NOMO-1 treated with DMSO at 0.1 percent for 48 hours (cell line): ENCODE data around the gene ALKBH4.
"Not testable (repeated sequence)": the region's sequence is repeated elsewhere in the genome, so short reads cannot be mapped to it uniquely, and the experiment has no call there.

Experiments used
- DNase-seq: peaks from one replicate; lab custom pipeline; 2025; ENCODE audit not compliant: unreplicated experiment; lab: John Stamatoyannopoulos, UW

Gene ALKBH4, protein sequence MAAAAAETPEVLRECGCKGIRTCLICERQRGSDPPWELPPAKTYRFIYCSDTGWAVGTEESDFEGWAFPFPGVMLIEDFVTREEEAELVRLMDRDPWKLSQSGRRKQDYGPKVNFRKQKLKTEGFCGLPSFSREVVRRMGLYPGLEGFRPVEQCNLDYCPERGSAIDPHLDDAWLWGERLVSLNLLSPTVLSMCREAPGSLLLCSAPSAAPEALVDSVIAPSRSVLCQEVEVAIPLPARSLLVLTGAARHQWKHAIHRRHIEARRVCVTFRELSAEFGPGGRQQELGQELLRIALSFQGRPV

DNA sequence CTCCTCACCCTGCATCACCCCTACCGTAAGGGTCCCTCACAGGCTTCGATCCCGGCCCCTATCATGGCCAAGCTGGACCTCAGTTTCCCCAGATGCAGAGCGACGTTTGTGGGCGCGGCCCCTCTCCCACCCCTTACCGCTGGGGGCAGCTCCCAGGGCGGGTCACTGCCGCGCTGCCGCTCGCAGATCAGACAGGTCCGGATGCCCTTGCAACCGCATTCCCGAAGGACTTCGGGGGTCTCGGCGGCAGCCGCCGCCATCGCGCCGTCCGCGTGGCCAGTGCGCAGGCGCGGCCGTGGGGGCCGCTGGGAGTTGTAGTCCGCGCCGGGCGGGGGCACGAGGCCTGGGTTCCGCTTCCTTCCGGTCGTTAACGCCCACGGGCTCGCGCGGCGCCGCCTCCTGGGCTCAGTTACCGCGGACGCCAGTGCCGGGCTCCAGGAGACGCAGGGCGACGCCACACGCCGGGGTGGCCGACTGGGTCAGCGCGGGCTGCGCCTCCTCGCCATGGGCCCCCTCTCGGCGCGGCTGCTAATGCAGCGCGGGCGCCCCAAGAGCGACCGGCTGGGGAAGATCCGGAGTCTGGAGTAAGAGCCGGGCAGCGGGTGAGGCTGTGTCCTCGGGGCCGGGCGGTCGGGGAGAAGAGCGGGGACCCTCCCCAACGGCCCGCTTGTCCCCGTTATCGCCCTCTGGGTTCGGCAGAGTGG is at the start of gene ALKBH4, which contains the start of gene LRWD1:
TSS of gene ALKBH4 (minus strand) at position 287 of the 704 bp plus-strand sequence. CDS start at position 260, 27 bp downstream.
TSS of gene LRWD1 (plus strand) at position 408 of the 704 bp plus-strand sequence. CDS start at position 505, 97 bp downstream.
- peak; percentile 71 for DNase-seq

- not testable (repeated sequence) for DNase-seq
Observed at GRCh38 chr7:102512642-102513221, 48.1 kb upstream of the ALKBH4 start.

DNA sequence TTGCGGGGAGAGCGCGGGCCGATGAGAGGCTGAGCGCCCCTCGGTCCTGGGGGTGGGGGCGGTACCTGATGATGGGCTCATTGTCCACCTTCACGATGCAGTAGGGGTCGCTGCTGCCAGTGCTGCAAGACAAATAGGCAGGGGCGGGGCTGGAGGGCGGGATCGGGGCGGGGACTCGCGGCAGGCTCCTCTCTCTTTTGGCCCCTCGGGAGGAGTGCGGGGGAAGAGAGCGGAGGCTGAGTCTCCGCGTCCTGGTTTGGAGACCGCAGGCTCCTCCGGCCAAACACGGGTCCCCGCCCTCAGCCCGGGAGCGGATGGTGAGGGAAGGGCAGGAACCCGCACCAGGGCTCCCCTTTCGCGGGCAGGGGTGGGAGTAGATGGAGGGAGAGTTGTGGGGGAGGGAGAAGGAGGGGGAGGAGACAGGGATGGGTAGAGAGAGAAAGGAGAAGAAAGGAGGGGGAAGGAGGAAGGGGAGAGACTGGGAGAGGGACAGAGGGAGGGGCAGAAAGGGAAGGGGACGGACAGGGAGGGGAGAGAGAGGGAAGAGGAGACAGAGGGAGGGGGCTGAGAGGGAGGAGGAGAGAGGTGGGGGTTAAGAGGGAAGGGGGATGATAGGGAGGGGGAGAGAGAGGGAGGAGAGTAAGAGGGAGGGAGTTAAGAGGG is 47.3 kb upstream of the ALKBH4 start:
- not testable (repeated sequence) for DNase-seq

- not testable (repeated sequence) for DNase-seq
Observed at GRCh38 chr7:102510575-102510974, 45.9 kb upstream of the ALKBH4 start.

DNA sequence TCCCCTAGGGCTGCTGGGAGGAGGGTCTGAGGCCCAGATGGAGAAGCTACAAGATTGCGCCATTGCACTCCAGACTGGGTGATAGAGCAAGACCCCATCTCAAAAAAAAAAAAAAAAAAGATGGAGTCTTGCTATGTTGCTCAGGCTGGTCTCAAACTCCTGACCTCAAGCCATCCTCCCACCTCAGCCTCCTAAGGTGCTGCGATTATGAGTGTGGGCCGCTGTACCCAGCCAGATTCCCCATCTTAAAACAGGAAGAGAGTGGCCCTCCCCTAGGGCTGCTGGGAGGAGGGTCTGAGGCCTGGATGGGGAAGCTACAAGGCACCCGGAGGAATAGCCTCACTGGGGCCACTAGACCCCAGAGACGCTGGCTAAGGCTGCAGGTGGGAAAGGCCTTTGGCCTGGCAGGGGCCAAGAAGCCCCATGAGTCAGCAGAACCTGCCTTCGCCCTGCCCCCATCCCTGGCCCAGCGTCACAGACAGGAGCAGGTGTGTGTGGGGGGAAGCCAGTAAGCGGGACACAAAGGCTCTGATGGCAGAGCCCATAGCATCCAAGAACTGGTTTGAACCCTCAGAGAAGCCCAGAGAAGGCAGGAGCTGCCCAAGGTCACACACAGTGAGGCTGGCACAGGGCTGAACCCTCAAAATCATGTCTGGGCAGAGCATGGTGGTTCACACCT is 42.9 kb upstream of the ALKBH4 start:
- DNase-seq, result not testable (repeated sequence)

- DNase-seq, result not testable (repeated sequence)
Observed at GRCh38 chr7:102505298-102506185, 40.9 kb upstream of the ALKBH4 start.

DNA sequence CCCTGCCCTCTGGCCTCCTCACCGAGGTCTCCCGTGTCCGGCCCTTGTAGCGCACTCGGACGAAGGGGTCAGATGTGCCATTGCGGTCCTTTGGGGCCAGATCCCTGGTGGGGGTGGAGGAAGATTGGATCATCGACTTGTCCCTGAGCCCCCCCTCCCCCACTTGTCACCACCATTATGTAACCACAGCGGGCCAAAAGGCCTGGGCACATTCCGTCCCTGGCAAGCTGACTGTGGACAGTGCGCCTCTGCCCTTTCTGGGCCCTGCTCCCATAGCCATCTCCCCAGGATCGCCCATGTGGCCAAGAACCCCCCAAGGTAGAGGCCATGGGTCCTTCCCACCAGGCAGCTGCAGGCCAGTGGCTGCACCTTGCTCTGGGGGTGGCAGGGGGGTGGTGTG is 38.5 kb upstream of the ALKBH4 start:
- DNase-seq, result not testable (repeated sequence)

DNA sequence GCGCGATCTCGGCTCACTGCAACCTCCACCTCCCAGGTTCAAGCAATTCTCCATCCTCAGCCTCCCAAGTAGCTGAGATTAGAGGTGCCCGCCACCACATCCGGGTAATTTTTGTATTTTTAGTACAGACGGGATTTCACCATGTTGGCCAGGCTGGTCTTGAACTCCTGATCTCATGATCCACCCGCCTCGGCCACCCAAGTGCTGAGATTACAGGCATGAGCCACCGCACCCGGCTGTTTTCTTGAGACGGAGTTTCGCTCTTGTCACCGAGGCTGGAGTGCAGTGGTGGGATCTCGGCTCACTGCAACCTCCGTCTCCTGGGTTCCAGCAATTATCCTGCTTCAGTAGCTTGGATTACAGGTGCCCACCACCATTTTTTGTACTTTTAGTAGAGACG is 33.7 kb upstream of the ALKBH4 start:
- DNase-seq, result not testable (repeated sequence)

DNA sequence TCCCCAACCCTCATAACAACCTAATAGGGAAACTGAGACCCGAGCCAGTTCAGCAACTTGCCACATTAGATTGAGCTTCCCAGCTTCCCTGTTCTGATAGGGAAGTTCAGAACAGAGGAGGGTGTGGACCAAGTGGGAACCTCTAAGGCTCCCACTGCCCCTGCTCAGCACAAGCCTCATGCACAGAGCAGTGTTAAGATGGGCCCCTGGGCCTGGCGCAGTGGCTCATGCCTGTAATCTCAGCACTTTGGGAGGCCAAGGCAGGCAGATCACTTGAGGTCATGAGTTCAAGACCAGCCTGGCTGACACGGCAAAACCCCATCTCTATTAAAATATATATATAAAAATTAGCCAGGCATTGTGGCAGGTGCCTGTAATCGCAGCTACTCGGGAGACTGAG is 32.6 kb upstream of the ALKBH4 start:
- DNase-seq, result not testable (repeated sequence)

DNA sequence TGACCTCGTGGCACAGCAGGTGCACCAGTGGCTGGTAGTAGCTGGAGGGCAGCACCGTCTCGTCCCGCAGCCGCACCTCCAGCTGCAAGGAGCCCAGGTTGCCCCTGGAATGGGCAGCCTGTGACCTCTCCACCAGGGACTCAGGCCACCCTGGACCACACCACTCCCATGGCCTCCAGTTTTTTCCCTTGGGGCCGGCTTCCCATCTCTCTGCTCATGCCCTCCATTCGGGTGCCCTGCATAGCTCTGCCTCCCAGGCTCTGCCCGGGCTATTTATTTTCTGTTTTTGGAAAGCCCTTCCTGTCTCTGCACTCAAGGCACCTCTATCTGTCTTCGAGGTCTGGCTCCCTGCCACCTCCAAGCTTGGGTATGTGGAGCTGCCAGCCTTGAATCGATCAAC is 32.2 kb upstream of the ALKBH4 start:
- not testable (repeated sequence) for DNase-seq

DNA sequence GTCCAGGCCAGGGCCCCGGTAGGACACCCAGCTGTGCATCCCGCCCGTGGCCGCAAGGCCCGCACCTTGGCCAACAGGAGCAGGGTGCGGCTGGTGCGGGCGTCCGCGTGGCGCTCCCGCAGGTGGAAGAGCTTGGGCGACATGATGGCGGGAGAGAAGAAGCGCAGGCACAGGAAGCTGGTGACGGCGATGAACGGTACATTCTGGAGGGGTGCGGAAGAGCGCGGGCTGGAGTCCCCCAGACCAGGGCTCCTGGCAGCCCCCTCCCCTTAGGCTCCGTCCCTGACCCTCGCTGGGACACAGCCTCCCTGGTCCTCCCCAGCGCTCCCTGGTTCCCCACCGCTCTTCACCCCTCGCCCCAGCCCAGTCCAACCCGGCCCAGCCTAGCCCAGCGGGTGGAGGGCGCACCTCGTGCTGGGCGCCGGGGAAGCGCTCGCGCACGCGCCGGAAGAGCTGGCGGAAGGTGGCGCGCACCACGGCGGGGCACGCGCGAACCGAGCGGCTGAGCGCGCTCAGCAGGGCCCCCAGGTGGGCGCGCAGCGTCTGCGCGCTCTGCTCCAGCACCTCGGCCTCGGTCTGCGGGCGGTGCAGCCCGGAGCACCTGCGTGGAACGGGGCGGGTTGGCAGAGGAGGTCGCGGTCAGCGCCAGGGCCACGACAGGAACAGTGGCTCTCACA is 29.9 kb upstream of the ALKBH4 start:
- not testable (repeated sequence) for DNase-seq

- DNase-seq, result not testable (repeated sequence)
Observed at GRCh38 chr7:102494026-102494425, 29.4 kb upstream of the ALKBH4 start.

- DNase-seq, result not testable (repeated sequence)
Observed at GRCh38 chr7:102493220-102493935, 28.7 kb upstream of the ALKBH4 start.

GRCh38 chr7:102490529-102491075 is 25.9 kb upstream of the ALKBH4 start:
- DNase-seq, result not testable (repeated sequence)

DNA sequence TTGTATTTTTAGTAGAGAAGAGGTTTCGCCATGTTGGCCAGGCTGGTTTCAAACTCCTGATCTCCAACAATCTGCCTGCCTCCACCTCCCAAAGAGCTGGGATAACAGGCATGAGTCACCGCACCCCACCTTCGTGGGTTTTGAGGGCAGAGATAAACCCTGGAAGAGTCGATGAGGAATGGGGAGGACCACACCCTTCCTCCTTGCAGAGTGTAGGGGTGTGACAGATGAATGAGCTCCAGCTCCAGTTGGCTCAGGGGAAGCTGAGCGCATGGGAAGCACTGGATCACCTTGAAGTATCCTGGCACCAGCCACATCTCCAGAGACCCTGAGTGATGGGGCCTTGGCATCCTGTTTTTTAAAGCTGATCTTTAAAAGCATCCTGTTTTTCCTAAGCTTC is 19.7 kb upstream of the ALKBH4 start:
- not testable (repeated sequence) for DNase-seq

DNA sequence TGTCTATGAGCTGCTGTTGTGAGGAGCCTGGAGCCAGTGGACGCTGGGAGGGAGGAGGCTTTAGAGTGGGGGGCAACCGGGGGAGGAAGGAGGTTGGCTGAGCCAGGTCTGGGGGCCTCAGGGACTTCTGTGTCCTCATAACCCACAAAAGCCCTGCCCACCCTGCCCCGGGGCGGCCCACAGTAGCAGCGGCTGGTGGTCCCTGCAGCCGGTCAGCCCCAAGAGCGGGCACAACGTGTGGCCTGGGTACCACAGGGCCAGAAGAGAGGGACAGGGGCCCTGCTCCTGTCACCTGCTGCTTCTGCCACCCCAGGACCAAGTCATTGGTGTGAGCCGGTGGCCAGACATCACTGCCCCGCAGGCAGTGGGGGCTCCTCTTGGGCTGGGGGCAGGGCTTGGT is 17.3 kb upstream of the ALKBH4 start:
- DNase-seq, result not testable (repeated sequence)

GRCh38 chr7:102479982-102480637 is 15.4 kb upstream of the ALKBH4 start:
- DNase-seq, result not testable (repeated sequence)

DNA sequence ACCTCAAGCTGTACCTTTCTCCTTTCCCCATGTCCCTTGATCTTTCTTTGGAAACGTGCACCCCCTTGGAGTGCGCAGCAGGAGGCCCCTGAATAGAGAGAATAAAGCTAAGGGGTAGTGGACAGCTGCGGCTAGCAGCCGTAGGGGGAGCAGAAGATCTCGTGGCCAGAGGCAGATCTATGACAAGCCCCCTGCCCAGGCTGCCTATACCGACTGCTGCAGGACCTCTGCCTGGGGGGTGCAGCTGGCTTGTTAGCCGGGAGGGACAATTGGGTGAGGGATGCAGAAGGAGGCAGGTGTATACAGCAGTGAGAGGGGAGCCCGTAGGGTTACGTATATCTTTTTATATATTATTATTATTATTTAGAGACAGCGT is 14.5 kb upstream of the ALKBH4 start:
- not testable (repeated sequence) for DNase-seq
